Suprapubic skin (tissue), 4 donors: Measurements from ENCODE around the gene INSIG1. TPM values are rescaled to one million over a fixed set of nuclear protein-coding genes. Genes with fewer than 3 reads are reported as not detected.

Experiments
- DNase-seq, 2 donors: peaks; one replicate each; pipeline ENCODE4 v3.0.0-alpha.2; 2019; ENCODE audit warnings: low spot score in 2 of 2
- H3K27ac ChIP-seq: fragments of 200-600 bp; sonication (generic); one replicate; pipeline ENCODE4 v1.5.1; 2019
- H3K27me3 ChIP-seq: fragments of 200-600 bp; sonication (generic); one replicate; pipeline ENCODE4 v1.5.1; 2019
- H3K36me3 ChIP-seq: fragments of 200-600 bp; sonication (generic); one replicate; pipeline ENCODE4 v1.5.1; 2019
- H3K4me1 ChIP-seq: fragments of 200-600 bp; sonication (generic); one replicate; pipeline ENCODE4 v1.5.1; 2019
- H3K4me3 ChIP-seq: fragments of 200-600 bp; sonication (generic); one replicate; pipeline ENCODE4 v1.5.1; 2019; ENCODE audit warnings: mild to moderate bottlenecking
- H3K9me3 ChIP-seq: fragments of 200-600 bp; sonication (generic); one replicate; pipeline ENCODE4 v1.5.1; 2019
- CTCF ChIP-seq, 2 donors: fragments of 200-600 bp in 1 of 2; fragments of 450-650 bp in 1 of 2; sonication (generic) in 1 of 2; IDR thresholded peaks; one replicate each; pipeline ENCODE4 v1.5.1; 2016 to 2019; ENCODE audit warnings: antibody characterized with exemption in 2 of 2, mild to moderate bottlenecking in 1 of 2, moderate library complexity in 1 of 2
- EP300 ChIP-seq: sonication (generic); formaldehyde crosslinking; IDR thresholded peaks from one replicate; pipeline ENCODE4 v1.6.1; 2017; ENCODE audit warnings: antibody characterized with exemption
- POLR2A ChIP-seq, 2 donors: fragments of 450-650 bp; IDR thresholded peaks; one replicate each; pipeline ENCODE4 v1.6.1; 2017; ENCODE audit warnings: antibody characterized with exemption in 2 of 2, mild to moderate bottlenecking in 2 of 2, moderate library complexity in 2 of 2
- POLR2AphosphoS5 ChIP-seq, 3 donors: sonication (generic); formaldehyde crosslinking; IDR thresholded peaks; one replicate each; pipeline ENCODE4 v1.6.1; 2017; ENCODE audit warnings: antibody characterized with exemption in 3 of 3
- WGBS: methylation state at CpG from one replicate; pipeline ENCODE4 v1.1.5; 2018; 5-methylcytosine and 5-hydroxymethylcytosine counted together
- total RNA-seq, 4 donors: library from RNA; depleted of rRNA; stranded (reverse); fragments of >200 nt; gene quantifications; one replicate each; pipeline ENCODE4 v1.1.0, GENCODE V29; 2016

The INSIG1 gene
- total RNA-seq, 4 donors from 2014 or later: 32.0 to 130 (median 95.3) TPM

- 84% methylated on average over 18 of the region's 18 CpGs for WGBS
- no peaks in the 10 kb centered on the region for H3K36me3 ChIP-seq
- peaks cover 45% of the 10 kb centered on the region for H3K4me1 ChIP-seq
- H3K4me3 ChIP-seq: peak overlapping the region; percentile 93
- TF ChIP-seq EP300 (no peak), POLR2AphosphoS5 (IDR thresholded peaks at IDR 0.05) (no peak), CTCF (IDR thresholded peaks at IDR 0.05) (no peak), POLR2A (IDR thresholded peaks at IDR 0.05) (no peak)
- DNase-seq: no peak
- H3K9me3 ChIP-seq: no peaks in the 10 kb centered on the region
- no peaks in the 10 kb centered on the region for H3K27me3 ChIP-seq
- peak overlapping the region; percentile 96 for H3K27ac ChIP-seq
Observed at GRCh38 chr7:155296006-155296787, 1.5 kb upstream of the INSIG1 start.

- WGBS: 9% methylated on average over 10 of the region's 57 CpGs
- DNase-seq: peak; percentile 82 to 88
- peak overlapping the region; percentile 93 for H3K4me3 ChIP-seq
- no peaks in the 10 kb centered on the region for H3K27me3 ChIP-seq
- H3K4me1 ChIP-seq: peaks cover 48% of the 10 kb centered on the region
- H3K27ac ChIP-seq: peak overlapping the region; percentile 96
- TF ChIP-seq POLR2A (IDR thresholded peaks at IDR 0.05): no peak
- peak; percentile 22 to 34 for TF ChIP-seq CTCF (IDR thresholded peaks at IDR 0.05)
- TF ChIP-seq POLR2AphosphoS5 (IDR thresholded peaks at IDR 0.05): peak in 1 of 3 donors; percentile 30
- TF ChIP-seq EP300: no peak
- no peaks in the 10 kb centered on the region for H3K36me3 ChIP-seq
- H3K9me3 ChIP-seq: no peaks in the 10 kb centered on the region
Observed at GRCh38 chr7:155296788-155297516, 726 bp upstream of the INSIG1 start.

GRCh38 chr7:155298288-155298833, 683 bp downstream of the INSIG1 start:
- Histone ChIP-seq H3K27me3 (no peaks in the 10 kb centered on the region), H3K9me3 (no peaks in the 10 kb centered on the region), H3K36me3 (peaks cover 5% of the 10 kb centered on the region), H3K27ac (peak overlapping the region; percentile 96), H3K4me3 (peak overlapping the region; percentile 93), H3K4me1 (peaks cover 48% of the 10 kb centered on the region)
- DNase-seq: no peak
- TF ChIP-seq POLR2AphosphoS5 (IDR thresholded peaks at IDR 0.05) (no peak), EP300 (no peak), CTCF (IDR thresholded peaks at IDR 0.05) (no peak), POLR2A (IDR thresholded peaks at IDR 0.05) (no peak)
- WGBS: 4% methylated on average over 8 of the region's 34 CpGs

GRCh38 chr7:155298834-155299534, 1.3 kb downstream of the INSIG1 start:
- TF ChIP-seq POLR2A (IDR thresholded peaks at IDR 0.05): no peak
- peak in 1 of 3 donors; percentile 53 for TF ChIP-seq POLR2AphosphoS5 (IDR thresholded peaks at IDR 0.05)
- Histone ChIP-seq H3K27ac (peak overlapping the region; percentile 96), H3K4me1 (peaks cover 48% of the 10 kb centered on the region), H3K36me3 (peaks cover 11% of the 10 kb centered on the region), H3K9me3 (no peaks in the 10 kb centered on the region), H3K4me3 (peak overlapping the region; percentile 93), H3K27me3 (no peaks in the 10 kb centered on the region)
- DNase-seq: peak; percentile 97
- 2% methylated on average over 16 of the region's 27 CpGs for WGBS

- no peaks in the 10 kb centered on the region for H3K9me3 ChIP-seq
- H3K4me1 ChIP-seq: peaks cover 48% of the 10 kb centered on the region
- peak overlapping the region; percentile 96 for H3K27ac ChIP-seq
- H3K36me3 ChIP-seq: peaks cover 17% of the 10 kb centered on the region
- WGBS: 50% methylated on average over 8 of the region's 8 CpGs
- TF ChIP-seq EP300 (no peak), POLR2AphosphoS5 (IDR thresholded peaks at IDR 0.05) (no peak), CTCF (IDR thresholded peaks at IDR 0.05) (no peak), POLR2A (IDR thresholded peaks at IDR 0.05) (no peak)
- DNase-seq: no peak
- no peaks in the 10 kb centered on the region for H3K27me3 ChIP-seq
- peak overlapping the region; percentile 93 for H3K4me3 ChIP-seq
Observed at GRCh38 chr7:155299535-155300202, 2.0 kb downstream of the INSIG1 start.
